IPS-15b (cell line): ENCODE measurements around the gene ANO1.

Source experiments
- H3K27me3 ChIP-seq: one replicate; pipeline ENCODE4 v1.6.1; 2013; ENCODE audit warnings: low read length; ENCODE audit not compliant: control insufficient read depth, insufficient read depth
- H3K36me3 ChIP-seq: one replicate; pipeline ENCODE4 v1.6.1; 2013; ENCODE audit warnings: low read length; ENCODE audit not compliant: control insufficient read depth, insufficient read depth
- H3K4me1 ChIP-seq: one replicate; pipeline ENCODE4 v1.6.1; 2013; ENCODE audit warnings: mild to moderate bottlenecking, low read length; ENCODE audit not compliant: control insufficient read depth, insufficient read depth
- H3K4me3 ChIP-seq: one replicate; pipeline ENCODE4 v1.5.1; 2013; ENCODE audit warnings: low read depth, low read length
- H3K9ac ChIP-seq: one replicate; pipeline ENCODE4 v1.6.1; 2013; ENCODE audit warnings: low read depth, mild to moderate bottlenecking, low read length
- H3K9me3 ChIP-seq: one replicate; pipeline ENCODE4 v1.6.1; 2013; ENCODE audit warnings: mild to moderate bottlenecking, low read length; ENCODE audit not compliant: control insufficient read depth, insufficient read depth

The ANO1 gene

DNA sequence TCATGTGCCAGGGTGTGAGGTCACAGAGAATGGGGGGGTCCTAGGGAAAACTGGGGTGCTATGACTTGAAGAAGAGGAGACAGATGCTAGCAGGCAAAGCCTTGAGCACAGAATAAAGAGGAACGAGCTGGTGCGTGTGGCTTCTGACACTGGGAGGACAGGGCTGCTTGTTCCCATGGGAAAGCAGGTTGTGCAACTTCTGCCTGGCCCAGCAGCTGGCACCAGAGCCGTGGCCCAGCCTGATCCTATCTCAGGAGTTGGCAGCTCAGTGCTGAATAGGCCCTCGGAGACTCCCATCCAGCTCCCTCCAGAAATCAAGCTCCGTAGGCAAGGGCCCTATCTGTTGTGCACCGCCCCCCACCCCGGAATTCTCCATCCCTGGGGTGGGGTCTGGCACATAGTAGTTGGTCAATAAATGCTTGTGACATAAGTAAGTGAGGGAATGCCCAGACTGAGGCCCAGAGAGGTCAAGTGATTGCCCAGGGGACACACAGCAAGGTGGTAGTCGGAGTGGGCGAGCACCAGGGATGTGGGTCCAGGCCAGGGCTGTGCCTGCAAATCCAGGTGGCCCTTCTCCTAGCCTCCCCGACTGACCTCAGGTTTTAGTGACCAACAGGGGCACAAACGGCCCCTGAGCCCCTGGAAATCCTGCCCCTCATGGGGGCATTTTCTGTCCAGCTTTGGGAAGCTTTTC, 105.5 kb downstream of the ANO1 start:
- Histone ChIP-seq H3K4me3 (no peak overlapping the region), H3K36me3 (no peaks in the 10 kb centered on the region), H3K27me3 (no peaks in the 10 kb centered on the region), H3K4me1 (no peaks in the 10 kb centered on the region), H3K9ac (no peak overlapping the region), H3K9me3 (no peaks in the 10 kb centered on the region)

DNA sequence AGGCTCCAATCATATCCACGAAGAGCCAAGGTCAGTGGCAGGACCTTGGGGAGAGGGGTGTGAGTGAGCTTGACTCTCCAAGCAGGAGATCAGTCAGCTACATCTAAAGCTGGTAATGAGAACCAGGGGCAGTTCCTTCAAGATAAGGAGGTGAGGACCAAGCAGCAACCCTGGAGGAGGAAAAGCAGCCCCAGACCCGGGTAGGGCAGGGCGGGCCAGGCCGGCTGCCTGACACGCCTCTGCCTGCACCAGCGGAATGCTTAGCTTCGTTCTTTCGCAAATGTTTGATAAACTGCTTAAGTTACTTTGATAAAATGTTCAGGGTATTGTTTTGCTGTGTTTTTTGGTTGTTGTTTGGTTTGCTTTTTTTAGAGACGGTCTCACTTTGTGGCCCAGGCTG, 106.3 kb downstream of the ANO1 start:
- Histone ChIP-seq H3K4me1 (no peaks in the 10 kb centered on the region), H3K27me3 (no peaks in the 10 kb centered on the region), H3K9ac (no peak overlapping the region), H3K4me3 (no peak overlapping the region), H3K36me3 (no peaks in the 10 kb centered on the region), H3K9me3 (no peaks in the 10 kb centered on the region)

DNA sequence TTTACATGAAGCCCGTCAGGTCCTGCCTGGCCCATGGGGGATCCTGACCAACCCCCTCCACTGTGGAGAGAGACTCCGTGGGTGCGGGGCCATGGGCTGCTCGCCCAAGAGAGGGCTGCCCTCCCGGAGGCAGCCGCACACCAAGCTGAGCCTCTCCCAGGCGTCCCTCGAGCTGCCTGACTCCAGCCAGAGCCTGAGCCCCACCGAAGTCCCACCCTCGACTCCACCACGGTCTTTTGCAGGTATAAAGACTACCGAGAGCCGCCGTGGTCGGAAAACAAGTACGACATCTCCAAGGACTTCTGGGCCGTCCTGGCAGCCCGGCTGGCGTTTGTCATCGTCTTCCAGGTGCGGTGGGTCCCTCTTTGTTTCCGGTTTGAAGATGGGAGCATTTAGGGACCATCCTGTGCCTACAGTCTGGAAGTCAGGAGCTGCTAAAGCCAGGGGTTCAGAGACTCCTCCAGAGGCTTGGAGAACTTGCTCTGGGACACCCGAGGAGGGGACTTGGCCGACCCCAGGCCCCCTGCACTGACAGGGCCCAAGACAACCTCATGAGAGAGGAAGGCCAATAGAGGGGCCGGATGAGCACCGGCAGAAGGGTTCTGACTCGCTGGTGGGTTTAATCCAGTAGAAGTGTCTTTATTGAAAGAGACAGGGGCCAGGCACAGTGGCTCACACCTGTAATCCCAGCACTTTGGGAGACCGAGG, 107.4 kb downstream of the ANO1 start:
- Histone ChIP-seq H3K4me1 (no peaks in the 10 kb centered on the region), H3K9me3 (no peaks in the 10 kb centered on the region)

DNA sequence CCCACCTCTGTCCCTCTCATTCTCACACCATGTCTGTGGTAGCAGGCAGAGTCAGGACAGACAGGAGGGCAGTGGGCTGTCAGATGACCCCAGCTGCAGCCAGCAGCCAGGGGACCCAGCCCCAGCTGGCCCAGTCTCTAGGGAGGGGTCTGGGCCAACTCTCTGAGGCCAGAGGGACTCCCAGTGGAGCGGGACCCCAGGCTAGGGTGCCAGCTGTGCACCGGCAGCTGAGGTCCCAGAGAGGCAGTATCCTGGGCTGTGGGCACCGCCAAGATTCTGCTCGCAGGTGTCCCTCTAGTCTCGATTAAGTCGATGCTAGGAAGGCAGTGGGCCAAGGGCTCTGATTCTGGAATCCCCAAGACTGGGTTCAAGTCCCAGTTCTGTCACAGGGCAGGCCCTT, 108.3 kb downstream of the ANO1 start:
- Histone ChIP-seq H3K9me3 (no peaks in the 10 kb centered on the region), H3K9ac (no peak overlapping the region), H3K4me1 (no peaks in the 10 kb centered on the region), H3K36me3 (no peaks in the 10 kb centered on the region), H3K27me3 (no peaks in the 10 kb centered on the region), H3K4me3 (no peak overlapping the region)

More for the DNA sequence above, 107.4 kb downstream of the ANO1 start:
- no peaks in the 10 kb centered on the region for H3K36me3 ChIP-seq
- H3K9ac ChIP-seq = no peak overlapping the region
- H3K4me3 ChIP-seq = no peak overlapping the region
- no peaks in the 10 kb centered on the region for H3K27me3 ChIP-seq

DNA sequence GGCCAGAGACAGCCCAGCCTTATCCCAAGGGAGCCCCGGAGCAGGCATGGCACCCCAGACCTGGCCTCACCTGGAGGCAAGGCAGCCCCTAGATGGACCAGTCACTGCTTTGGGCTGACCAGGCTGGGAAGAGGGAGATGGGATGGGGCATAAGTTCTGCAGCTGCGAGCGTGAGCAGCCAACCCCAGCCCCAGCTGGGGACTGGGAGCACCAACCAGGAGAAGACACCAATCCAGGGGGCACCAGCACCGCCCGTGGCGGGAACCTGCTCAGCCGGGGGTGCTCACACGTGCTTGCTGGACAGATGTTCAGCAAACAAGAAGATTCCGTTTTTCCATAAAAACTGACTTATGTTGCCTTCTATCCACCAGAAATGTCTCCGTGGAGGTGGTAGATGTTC, 108.8 kb downstream of the ANO1 start:
- no peaks in the 10 kb centered on the region for H3K36me3 ChIP-seq
- no peaks in the 10 kb centered on the region for H3K4me1 ChIP-seq
- no peaks in the 10 kb centered on the region for H3K27me3 ChIP-seq
- H3K4me3 ChIP-seq = no peak overlapping the region
- no peak overlapping the region for H3K9ac ChIP-seq
- no peaks in the 10 kb centered on the region for H3K9me3 ChIP-seq

DNA sequence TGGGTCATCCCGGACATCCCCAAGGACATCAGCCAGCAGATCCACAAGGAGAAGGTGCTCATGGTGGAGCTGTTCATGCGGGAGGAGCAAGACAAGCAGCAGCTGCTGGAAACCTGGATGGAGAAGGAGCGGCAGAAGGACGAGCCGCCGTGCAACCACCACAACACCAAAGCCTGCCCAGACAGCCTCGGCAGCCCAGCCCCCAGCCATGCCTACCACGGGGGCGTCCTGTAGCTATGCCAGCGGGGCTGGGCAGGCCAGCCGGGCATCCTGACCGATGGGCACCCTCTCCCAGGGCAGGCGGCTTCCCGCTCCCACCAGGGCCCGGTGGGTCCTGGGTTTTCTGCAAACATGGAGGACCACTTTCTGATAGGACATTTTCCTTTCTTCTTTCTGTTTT, 109.7 kb downstream of the ANO1 start:
- Histone ChIP-seq H3K4me3 (no peak overlapping the region), H3K4me1 (no peaks in the 10 kb centered on the region), H3K9me3 (no peaks in the 10 kb centered on the region), H3K27me3 (no peaks in the 10 kb centered on the region), H3K36me3 (no peaks in the 10 kb centered on the region), H3K9ac (no peak overlapping the region)

DNA sequence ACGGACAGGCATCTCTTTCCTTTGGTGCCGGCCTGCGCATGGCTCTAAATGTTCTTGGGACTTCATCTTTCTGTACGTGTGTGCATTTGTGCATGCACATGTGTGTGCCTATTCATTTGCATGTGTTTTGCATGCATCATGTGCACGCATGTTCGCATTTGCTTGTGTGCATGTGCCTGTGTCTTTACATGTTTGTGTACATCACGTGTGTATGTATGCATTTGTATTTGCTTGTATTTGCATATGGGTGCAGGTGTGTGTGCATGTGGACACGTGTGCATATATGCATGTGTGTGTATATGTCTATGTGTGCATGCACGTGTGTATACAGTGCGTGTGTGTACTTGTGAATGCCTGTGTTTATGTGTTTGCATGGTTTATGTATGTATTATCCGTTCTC, 111.5 kb downstream of the ANO1 start:
- Histone ChIP-seq H3K9me3 (no peaks in the 10 kb centered on the region), H3K9ac (no peak overlapping the region), H3K36me3 (no peaks in the 10 kb centered on the region), H3K27me3 (no peaks in the 10 kb centered on the region), H3K4me1 (no peaks in the 10 kb centered on the region), H3K4me3 (no peak overlapping the region)

DNA sequence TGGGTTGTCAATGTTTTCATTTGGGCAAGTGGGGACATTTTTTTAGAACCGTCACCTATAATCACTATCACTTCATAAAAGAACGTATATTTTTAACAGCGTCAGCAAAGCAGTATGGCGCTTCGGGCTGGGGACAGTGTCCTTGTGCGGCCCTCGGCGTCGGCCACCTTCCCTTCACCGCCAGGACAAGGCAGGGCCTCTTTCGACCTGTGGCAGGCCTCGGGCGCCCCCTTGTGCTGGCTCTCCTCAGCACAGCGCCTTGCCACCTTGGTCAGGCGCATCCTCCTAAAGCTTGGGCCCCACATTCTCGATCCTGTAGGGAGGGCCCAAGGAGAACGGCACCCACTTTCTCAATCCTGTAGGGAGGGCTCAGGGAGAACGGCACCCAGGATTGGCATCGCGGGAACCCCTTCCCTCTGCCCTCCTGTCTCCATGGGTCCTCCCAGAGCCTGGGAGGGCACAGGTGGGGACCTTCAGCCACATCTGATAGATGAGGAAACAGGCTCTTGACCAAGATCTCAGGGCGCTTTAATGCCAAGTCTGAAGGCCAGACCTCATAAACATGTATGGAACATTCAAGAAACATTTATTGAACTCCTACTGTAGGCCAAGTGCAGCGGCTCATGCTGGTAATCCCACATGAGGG, 113.5 kb downstream of the ANO1 start:
- H3K4me1 ChIP-seq = no peaks in the 10 kb centered on the region

DNA sequence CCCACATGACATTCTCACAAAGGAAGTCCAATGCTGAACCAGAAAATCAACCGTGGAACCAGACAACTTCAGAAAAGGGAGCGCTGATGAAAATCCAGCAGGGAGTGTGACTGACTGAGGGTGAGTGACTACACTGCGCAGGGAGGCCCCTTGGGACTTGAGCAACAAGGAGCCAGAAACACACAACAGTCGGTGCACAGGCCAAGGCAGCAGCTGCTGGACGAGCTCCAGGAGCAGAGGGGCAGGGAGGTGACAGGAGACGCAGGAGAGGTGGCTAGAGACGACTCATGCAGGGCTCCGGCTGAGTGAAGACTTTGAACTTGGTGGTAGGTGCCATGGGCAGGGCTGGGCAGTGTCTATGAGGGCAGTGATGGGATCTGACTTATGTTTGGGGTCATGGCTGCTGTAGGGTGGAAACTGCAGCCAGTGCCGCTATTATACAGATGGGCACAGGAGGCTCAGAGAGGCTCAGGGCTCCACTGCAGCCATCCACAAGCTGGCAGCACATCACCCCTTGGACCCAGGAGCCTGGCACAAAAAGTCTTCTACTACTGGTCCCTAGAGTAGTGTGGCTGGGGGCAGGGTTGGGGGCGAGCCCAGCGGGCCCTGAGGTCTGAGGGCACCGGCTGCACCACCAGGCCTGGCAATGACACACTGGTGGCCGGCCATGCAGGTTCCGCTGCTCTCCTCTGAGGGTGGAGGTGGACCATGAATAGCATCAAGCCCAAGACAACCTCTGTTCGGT, 114.7 kb downstream of the ANO1 start:
- H3K27me3 ChIP-seq = no peaks in the 10 kb centered on the region
- H3K4me1 ChIP-seq = no peaks in the 10 kb centered on the region
- H3K9ac ChIP-seq = no peak overlapping the region
- H3K36me3 ChIP-seq = no peaks in the 10 kb centered on the region
- no peaks in the 10 kb centered on the region for H3K9me3 ChIP-seq
- no peak overlapping the region for H3K4me3 ChIP-seq

More for the DNA sequence above, 113.5 kb downstream of the ANO1 start:
- Histone ChIP-seq H3K4me3 (no peak overlapping the region), H3K9ac (no peak overlapping the region), H3K36me3 (no peaks in the 10 kb centered on the region), H3K9me3 (no peaks in the 10 kb centered on the region), H3K27me3 (no peaks in the 10 kb centered on the region)

DNA sequence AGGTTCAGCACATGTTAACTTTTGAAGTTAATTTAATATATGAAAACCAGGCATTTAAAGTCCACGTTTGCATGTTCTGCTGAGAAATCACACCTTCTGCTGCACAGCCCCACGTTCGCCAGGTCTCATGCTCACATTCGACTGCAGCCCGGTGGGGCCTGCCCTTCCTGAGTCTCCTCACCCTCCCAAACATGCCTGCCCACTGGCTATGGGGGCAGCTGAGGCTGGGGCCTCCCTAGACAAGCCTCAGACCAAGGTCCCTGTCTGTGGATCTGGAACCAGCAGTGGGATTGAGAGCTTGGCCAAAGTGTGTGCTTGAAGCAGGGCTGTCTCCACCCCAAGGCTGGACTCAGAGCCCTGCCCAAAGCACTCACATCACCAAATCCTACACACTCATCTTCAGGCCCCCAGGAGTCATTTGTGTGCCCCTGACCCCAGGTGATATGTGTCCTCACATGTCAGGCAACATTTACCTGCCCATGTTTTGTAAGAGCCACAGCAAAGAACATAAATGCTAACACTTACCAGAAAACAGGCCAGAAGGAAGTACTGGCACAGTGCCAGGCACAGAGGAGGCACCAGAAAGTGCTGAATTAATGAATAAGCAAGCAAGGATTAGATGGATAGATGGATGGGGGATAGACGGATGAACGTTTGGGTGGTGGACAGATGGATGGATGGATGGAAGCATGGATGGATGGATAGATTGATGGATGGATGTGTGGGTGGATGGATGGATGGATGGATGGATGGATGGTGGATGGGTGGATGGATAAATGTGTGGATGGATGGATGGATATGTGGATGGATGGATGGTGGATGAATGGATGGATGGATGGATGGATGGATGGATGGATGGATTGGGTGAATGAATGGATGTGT, 115.5 kb downstream of the ANO1 start:
- H3K27me3 ChIP-seq = no peaks in the 10 kb centered on the region
- H3K9ac ChIP-seq = no peak overlapping the region
- no peaks in the 10 kb centered on the region for H3K36me3 ChIP-seq
- no peak overlapping the region for H3K4me3 ChIP-seq
- no peaks in the 10 kb centered on the region for H3K9me3 ChIP-seq
- no peaks in the 10 kb centered on the region for H3K4me1 ChIP-seq
